ENCODE measurements around the gene NID2. TPM values are rescaled to one million over a fixed set of nuclear protein-coding genes. Genes with fewer than 3 reads are reported as not detected.

The NID2 gene
- polyA plus RNA-seq, 1 of the 3 experiments (the other 2 are of a cell fraction) = 22.7 TPM

DNA sequence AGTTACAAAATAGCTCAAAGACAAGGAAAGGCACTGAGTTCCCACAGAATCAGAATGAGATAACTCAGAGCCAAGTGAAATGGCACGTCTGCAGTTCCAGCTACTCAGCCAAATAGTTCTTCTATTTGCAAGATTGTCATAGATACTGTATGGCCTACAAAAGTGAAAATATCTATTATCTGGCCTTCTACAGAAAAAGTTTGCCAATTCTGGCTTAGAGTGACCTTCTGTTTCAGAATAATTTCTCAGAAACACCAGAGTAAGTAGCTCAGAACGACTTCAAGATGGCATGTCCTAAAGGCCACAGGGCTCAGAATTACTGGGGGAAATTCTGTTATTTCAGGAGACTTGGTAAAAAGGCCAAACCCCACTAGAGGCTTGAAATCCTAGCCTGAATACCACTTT is 90.2 kb downstream of the NID2 start:
- Histone ChIP-seq H3K9me3 (no peaks in the 10 kb centered on the region), H3K9me2 (no peaks in the 10 kb centered on the region), H3K4me2 (no peak overlapping the region), H3K9ac (no peak overlapping the region), H3K27me3 (ENCODE audit: insufficient read depth) (no peaks in the 10 kb centered on the region), H4K20me1 (ENCODE audit: insufficient read depth) (no peaks in the 10 kb centered on the region), H3K4me3 (ENCODE audit: low read depth in 2 of 2, low read length in 1 of 2) (no peak overlapping the region), H3K27ac (ENCODE audit: low read depth in 2 of 2, low read length in 1 of 2) (peak overlapping the region in 1 of 2 experiments; percentile 55; a peak in 1 of 4 replicates), H3K79me2 (ENCODE audit: insufficient read depth) (no peaks in the 10 kb centered on the region), H3K4me1 (ENCODE audit: control insufficient read depth in 1 of 2, insufficient read depth in 2 of 2, low read depth in 1 of 2, low read length in 1 of 2) (peaks cover 0 to 2% of the 10 kb centered on the region in 2 experiments; a peak in 2 of 4 replicates), H2AFZ (ENCODE audit: low read depth) (no peak overlapping the region), H3K36me3 (replicated peaks in 1 of 2; ENCODE audit: control insufficient read depth in 1 of 2, insufficient read depth in 2 of 2, low read length in 1 of 2) (no peaks in the 10 kb centered on the region), H3F3A (replicated peaks; ENCODE audit: insufficient read depth) (no peaks in the 10 kb centered on the region)
- DNase-seq = no peak
- ChIA-PET CTCF (interaction anchor here (0.6 to 7.1 kb wide), 55 partner anchors 8 to 956 kb away, joined by 3 to 81 read pairs (median 4); partner anchors contain the start of genes FRMD6, GNG2 and RTRAF), POLR2A (interaction anchor here (0.6 to 2.0 kb wide), 2 partner anchors 9 to 118 kb away, joined by 3 to 9 read pairs; partner anchors contain the start of gene GNG2)
- TF ChIP-seq CHD2 (IDR thresholded peaks at IDR 0.05; ENCODE audit: low read length, partially characterized antibody) (no peak), SMC3 (IDR thresholded peaks at IDR 0.05; ENCODE audit: low read depth, low read length) (no peak), GATA2 (CRISPR knock-in tag; IDR thresholded peaks at IDR 0.05) (no peak), RAD21 (IDR thresholded peaks at IDR 0.05; ENCODE audit: low read length) (no peak), TEAD4 (IDR thresholded peaks at IDR 0.05; ENCODE audit: borderline replicate concordance, insufficient read depth) (no peak), EP300 (IDR thresholded peaks at IDR 0.05; ENCODE audit: borderline replicate concordance in 1 of 2, low read depth in 1 of 2, low read length in 1 of 2) (no peak), POLR2AphosphoS5 (IDR thresholded peaks at IDR 0.05; ENCODE audit: low read depth, low read length) (no peak), FOXJ3 (CRISPR knock-in tag; IDR thresholded peaks at IDR 0.05) (no peak), JUND (IDR thresholded peaks at IDR 0.05) (no peak), SIN3A (IDR thresholded peaks at IDR 0.05; ENCODE audit: borderline replicate concordance, low read depth, low read length) (no peak), FOSL2 (IDR thresholded peaks at IDR 0.05; ENCODE audit: borderline replicate concordance, low read depth) (no peak), RCOR1 (IDR thresholded peaks at IDR 0.05; ENCODE audit: low read length) (no peak), NRF1 (IDR thresholded peaks at IDR 0.05; ENCODE audit: low read depth, low read length) (no peak), RFX5 (IDR thresholded peaks at IDR 0.05; ENCODE audit: low read length) (no peak), YY1 (IDR thresholded peaks at IDR 0.05; ENCODE audit: low read depth) (no peak)
- TF ChIP-seq, protein P1, sequence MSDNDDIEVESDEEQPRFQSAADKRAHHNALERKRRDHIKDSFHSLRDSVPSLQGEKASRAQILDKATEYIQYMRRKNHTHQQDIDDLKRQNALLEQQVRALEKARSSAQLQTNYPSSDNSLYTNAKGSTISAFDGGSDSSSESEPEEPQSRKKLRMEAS (IDR thresholded peaks at IDR 0.05; ENCODE audit: low read depth) = no peak
- TF ChIP-seq, protein P2, sequence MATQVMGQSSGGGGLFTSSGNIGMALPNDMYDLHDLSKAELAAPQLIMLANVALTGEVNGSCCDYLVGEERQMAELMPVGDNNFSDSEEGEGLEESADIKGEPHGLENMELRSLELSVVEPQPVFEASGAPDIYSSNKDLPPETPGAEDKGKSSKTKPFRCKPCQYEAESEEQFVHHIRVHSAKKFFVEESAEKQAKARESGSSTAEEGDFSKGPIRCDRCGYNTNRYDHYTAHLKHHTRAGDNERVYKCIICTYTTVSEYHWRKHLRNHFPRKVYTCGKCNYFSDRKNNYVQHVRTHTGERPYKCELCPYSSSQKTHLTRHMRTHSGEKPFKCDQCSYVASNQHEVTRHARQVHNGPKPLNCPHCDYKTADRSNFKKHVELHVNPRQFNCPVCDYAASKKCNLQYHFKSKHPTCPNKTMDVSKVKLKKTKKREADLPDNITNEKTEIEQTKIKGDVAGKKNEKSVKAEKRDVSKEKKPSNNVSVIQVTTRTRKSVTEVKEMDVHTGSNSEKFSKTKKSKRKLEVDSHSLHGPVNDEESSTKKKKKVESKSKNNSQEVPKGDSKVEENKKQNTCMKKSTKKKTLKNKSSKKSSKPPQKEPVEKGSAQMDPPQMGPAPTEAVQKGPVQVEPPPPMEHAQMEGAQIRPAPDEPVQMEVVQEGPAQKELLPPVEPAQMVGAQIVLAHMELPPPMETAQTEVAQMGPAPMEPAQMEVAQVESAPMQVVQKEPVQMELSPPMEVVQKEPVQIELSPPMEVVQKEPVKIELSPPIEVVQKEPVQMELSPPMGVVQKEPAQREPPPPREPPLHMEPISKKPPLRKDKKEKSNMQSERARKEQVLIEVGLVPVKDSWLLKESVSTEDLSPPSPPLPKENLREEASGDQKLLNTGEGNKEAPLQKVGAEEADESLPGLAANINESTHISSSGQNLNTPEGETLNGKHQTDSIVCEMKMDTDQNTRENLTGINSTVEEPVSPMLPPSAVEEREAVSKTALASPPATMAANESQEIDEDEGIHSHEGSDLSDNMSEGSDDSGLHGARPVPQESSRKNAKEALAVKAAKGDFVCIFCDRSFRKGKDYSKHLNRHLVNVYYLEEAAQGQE (IDR thresholded peaks at IDR 0.05; ENCODE audit: low read depth, low read length) = no peak
- TF ChIP-seq, protein P3, sequence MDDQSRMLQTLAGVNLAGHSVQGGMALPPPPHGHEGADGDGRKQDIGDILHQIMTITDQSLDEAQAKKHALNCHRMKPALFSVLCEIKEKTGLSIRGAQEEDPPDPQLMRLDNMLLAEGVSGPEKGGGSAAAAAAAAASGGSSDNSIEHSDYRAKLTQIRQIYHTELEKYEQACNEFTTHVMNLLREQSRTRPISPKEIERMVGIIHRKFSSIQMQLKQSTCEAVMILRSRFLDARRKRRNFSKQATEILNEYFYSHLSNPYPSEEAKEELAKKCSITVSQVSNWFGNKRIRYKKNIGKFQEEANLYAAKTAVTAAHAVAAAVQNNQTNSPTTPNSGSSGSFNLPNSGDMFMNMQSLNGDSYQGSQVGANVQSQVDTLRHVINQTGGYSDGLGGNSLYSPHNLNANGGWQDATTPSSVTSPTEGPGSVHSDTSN (IDR thresholded peaks at IDR 0.05) = no peak
- TF ChIP-seq, protein P4, sequence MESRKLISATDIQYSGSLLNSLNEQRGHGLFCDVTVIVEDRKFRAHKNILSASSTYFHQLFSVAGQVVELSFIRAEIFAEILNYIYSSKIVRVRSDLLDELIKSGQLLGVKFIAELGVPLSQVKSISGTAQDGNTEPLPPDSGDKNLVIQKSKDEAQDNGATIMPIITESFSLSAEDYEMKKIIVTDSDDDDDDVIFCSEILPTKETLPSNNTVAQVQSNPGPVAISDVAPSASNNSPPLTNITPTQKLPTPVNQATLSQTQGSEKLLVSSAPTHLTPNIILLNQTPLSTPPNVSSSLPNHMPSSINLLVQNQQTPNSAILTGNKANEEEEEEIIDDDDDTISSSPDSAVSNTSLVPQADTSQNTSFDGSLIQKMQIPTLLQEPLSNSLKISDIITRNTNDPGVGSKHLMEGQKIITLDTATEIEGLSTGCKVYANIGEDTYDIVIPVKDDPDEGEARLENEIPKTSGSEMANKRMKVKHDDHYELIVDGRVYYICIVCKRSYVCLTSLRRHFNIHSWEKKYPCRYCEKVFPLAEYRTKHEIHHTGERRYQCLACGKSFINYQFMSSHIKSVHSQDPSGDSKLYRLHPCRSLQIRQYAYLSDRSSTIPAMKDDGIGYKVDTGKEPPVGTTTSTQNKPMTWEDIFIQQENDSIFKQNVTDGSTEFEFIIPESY (IDR thresholded peaks at IDR 0.05; ENCODE audit: borderline replicate concordance, low read depth) = no peak
- WGBS (ENCODE audit: low lambda C conversion rate) = 25% methylated on average over 2 of the region's 2 CpGs

Data from SK-N-SH (cell line).